NCI-H2171 treated with DMSO at 0.1 percent for 48 hours (cell line): ENCODE measurements around the gene SDK1.

Experiments
- DNase-seq: peaks from one replicate; lab custom pipeline; 2025; lab: John Stamatoyannopoulos, UW

SDK1 gene

GRCh38 chr7:3338161-3338560, 37.1 kb downstream of the SDK1 start:
- no peak for DNase-seq

GRCh38 chr7:3345699-3346481, 44.8 kb downstream of the SDK1 start:
- no peak for DNase-seq

GRCh38 chr7:3349126-3349525, 48.1 kb downstream of the SDK1 start:
- no peak for DNase-seq

GRCh38 chr7:3356173-3356572, 55.1 kb downstream of the SDK1 start:
- peak; percentile 86 for DNase-seq

GRCh38 chr7:3358991-3359390, 57.9 kb downstream of the SDK1 start:
- DNase-seq = no peak

- DNase-seq = no peak
These were observed 66.2 kb downstream of the SDK1 start for GRCh38 chr7:3367261-3367660.

GRCh38 chr7:3370068-3370830, 69.2 kb downstream of the SDK1 start:
- DNase-seq = peak; percentile 94

GRCh38 chr7:3370921-3371320, 69.9 kb downstream of the SDK1 start:
- no peak for DNase-seq

GRCh38 chr7:3371601-3372000, 70.5 kb downstream of the SDK1 start:
- no peak for DNase-seq

GRCh38 chr7:3374239-3374638, 73.2 kb downstream of the SDK1 start:
- DNase-seq = no peak

GRCh38 chr7:3378390-3379150, 77.5 kb downstream of the SDK1 start:
- no peak for DNase-seq

- DNase-seq = no peak
These were observed 79.0 kb downstream of the SDK1 start for GRCh38 chr7:3380034-3380433.

- DNase-seq = no peak
These were observed 80.0 kb downstream of the SDK1 start for GRCh38 chr7:3380886-3381685.

GRCh38 chr7:3386423-3387190, 85.6 kb downstream of the SDK1 start:
- peak; percentile 49 for DNase-seq

- DNase-seq = no peak
These were observed 92.8 kb downstream of the SDK1 start for GRCh38 chr7:3393862-3394261.

- no peak for DNase-seq
These were observed 96.3 kb downstream of the SDK1 start for GRCh38 chr7:3397324-3397723.

- DNase-seq = peak; percentile 15
These were observed 98.8 kb downstream of the SDK1 start for GRCh38 chr7:3399858-3400257.

- DNase-seq = peak; percentile 35
These were observed 103.4 kb downstream of the SDK1 start for GRCh38 chr7:3404501-3404900.

- DNase-seq = peak; percentile 78
These were observed 108.0 kb downstream of the SDK1 start for GRCh38 chr7:3408814-3409595.

- DNase-seq = no peak
These were observed 111.8 kb downstream of the SDK1 start for GRCh38 chr7:3412871-3413270.
